NCI-H1092 treated with DMSO at 0.1 percent for 48 hours (cell line): ENCODE data around the gene PARVB.
A peak's percentile ranks its signal among the peaks of the same experiment; 100 is the strongest.

Source experiments
- DNase-seq: peaks from one replicate; lab custom pipeline; 2025; lab: John Stamatoyannopoulos, UW

PARVB gene

GRCh38 chr22:44024288-44024921 lies at the start of gene PARVB:
TSS of gene PARVB (plus strand) at chr22:44024302. CDS start at chr22:44024340, 38 bp downstream.
- DNase-seq = no peak

DNA sequence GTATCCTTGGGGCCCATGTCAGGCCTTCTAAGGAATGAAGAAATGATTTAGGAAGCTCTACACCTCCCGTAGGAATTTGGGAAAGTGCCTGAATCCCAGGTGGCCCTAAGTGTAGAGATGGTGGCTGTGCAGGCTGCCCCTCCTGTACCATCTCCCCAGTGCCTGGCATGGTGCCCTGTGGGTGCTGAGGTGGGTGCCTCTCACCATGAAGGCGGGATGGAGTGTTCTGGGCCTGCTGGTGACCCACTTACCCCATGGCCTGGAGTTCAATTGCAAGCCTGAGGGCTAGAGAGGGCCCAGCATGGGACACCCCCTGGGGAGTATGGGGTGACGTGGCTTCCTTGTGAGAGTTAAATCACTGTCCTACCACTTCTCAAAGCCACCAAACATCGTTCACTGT lies 49.1 kb upstream of the PARVB start:
- DNase-seq = no peak

DNA sequence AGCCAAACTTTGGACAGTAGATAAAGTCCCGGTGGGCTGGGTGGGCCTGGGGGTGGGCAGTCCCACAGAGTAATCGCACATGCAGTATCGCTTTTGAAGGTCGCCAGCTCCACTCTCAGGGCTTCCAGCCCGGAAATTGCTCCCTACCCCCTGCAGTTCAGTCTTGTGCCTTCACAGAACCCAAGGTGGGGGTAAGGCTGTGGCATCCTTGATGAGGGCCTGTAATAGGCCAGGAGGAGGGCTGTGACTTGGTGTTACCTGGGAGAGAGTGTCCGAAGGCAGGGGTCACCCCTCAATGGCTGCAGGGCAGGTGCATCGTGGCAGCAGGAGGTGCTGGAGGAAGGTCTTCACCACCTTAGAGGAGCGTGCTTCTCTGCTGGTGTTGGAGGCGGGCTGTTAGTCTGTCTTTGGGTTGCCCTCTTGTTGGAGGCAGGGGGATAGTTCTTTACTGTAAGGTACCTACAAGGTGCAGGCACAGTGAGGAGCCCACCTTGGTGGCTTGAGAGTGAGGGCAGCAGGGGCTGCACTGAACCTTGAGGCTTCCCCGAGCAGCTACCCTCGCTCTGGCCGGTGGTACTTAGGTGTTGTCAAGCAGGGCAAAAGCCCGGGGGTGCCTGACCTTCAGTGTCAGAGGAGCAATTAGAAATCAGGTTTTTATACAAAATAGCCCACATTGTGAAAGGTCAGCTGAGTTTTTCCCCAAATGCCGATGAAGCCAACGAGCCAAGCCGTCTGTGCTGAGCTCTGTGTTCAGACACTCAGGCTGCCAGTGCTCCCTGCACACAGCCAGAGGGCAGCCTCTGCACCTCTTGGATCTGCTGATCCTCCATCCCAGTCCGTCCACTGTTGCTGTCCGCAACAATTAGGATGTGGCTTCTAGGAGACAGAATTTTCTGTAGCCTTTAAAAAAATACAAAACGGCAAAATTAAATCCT lies 47.0 kb upstream of the PARVB start:
- DNase-seq = no peak

GRCh38 chr22:43978558-43978957 lies 45.5 kb upstream of the PARVB start:
- no peak for DNase-seq

DNA sequence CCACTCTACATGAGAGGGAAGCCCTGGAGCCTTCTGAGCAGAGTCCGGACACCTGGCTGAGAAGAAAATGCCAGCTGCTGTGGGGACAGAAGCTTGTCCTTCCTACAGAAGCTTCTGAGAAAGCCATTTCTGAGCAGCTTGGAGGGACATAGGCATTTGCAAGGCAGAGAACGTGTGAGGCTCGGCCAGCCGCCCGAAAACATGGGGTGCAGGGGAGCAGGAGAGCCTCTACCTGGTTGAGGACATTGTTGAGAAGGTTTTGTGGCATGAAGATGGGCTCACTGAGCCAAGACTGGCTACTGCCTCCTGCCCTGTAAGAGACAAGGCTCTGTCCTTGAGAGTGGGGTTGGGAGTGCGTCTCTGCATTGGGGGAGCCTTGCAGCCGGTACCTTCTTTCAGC lies 43.5 kb upstream of the PARVB start:
- no peak for DNase-seq

- DNase-seq = no peak
These were observed 43.1 kb upstream of the PARVB start for GRCh38 chr22:43980996-43981395.

DNA sequence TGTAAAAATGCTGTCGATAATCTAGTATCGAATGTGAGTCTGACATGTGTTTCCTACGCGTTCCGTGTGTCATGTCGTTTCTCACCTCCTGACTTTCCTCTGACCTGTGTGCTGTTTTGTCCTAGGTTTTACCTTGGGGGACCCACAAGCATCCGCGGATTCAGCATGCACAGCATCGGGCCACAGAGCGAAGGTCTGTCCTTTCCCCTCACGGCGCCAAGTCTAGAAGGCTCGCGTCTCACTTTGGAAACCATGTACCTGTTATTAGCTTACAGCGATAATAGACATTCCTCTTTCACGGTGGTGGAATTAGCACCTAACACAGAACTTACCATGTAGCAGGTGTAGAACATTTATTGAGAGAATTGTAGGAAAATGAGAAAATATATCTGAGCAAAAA lies 40.3 kb upstream of the PARVB start:
- DNase-seq = no peak

- DNase-seq = no peak
These were observed 38.6 kb upstream of the PARVB start for GRCh38 chr22:43985532-43985931.

DNA sequence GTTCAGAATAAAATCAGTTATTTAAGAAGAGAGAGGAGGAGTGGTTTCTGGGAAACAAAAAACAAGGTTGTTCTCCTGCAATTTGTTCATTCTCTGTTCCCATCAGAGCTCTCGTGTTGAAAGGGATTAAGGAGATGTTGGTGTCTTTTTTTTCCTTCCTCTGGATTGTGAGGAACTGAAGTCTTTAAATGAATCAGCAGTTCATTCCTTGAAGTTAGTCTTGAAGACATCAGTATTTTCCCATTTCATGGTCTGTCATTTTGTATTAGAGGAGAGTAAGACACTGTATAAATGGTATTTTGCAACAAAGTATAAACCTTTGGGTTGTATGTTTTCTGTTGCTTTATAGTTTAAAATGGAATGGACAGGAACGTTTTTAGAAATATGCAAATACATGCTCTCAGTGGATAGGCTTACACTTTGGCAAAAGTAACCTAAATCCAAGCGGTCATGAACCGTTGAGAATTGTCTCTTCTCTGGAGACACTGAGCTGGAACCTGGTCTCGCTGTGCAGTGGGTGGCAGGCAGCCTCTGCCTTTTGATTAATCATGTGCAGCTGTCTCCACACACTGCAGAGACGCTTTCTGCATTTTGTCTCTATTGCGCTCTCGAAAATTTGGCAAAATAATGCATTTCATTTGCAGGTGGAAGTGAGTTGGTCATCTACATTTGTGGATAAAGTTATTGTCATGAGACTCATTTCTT lies 35.8 kb upstream of the PARVB start:
- no peak for DNase-seq

GRCh38 chr22:43988960-43989359 lies 35.1 kb upstream of the PARVB start:
- DNase-seq = no peak

DNA sequence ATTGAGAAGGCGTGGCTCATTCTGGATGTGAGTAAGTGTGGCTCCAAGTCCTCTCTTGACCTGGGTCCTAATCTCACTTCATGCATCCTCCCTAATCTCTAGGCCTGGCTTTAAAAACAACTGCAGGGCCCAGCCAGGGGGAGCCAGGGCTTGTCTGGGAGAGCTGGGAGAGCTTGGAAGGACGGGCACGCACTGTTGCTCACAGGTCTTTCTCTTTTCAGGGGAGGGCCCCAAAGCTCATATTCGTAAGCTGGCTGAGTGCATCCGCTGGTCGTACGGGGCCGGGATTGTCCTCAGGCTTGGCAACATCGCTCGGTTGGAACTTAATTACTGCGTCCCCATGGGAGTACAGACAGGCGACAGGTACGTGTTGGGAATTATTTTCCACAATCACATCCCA lies 34.1 kb upstream of the PARVB start:
- no peak for DNase-seq

DNA sequence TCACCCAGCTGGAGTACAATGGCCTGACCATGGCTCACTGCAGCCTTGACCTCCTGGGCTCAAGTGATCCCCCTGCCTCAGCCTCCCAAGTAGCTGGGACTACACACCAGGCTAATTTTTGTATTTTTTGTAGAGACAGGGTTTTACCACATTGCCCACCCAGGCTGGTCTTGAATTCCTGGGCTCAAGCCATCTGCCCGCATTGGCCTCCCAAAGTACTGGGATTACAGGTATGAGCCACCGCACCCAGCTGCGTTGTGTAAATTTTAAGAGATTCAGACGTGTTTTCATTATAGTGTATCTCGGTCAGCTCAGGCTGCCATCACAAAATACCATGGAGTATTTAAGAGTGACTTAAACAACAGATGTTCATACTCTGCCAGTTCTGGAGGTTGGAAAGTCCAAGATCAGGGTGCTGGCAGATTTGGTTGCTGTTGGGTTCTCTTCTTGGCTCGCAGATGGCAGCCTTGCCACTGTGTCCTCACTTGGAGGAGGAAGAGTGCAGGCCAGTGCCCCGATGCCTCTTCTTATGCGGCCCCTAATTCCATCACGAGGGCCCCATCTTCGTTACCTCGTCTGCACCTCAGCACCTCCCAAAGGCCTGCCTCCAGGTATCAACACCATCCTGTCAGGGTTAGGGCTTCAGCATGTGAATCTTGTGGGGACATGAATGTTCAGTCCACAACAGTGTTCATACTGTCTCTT lies 32.6 kb upstream of the PARVB start:
- DNase-seq = no peak

- no peak for DNase-seq
These were observed 31.7 kb upstream of the PARVB start for GRCh38 chr22:43992331-43992821.

DNA sequence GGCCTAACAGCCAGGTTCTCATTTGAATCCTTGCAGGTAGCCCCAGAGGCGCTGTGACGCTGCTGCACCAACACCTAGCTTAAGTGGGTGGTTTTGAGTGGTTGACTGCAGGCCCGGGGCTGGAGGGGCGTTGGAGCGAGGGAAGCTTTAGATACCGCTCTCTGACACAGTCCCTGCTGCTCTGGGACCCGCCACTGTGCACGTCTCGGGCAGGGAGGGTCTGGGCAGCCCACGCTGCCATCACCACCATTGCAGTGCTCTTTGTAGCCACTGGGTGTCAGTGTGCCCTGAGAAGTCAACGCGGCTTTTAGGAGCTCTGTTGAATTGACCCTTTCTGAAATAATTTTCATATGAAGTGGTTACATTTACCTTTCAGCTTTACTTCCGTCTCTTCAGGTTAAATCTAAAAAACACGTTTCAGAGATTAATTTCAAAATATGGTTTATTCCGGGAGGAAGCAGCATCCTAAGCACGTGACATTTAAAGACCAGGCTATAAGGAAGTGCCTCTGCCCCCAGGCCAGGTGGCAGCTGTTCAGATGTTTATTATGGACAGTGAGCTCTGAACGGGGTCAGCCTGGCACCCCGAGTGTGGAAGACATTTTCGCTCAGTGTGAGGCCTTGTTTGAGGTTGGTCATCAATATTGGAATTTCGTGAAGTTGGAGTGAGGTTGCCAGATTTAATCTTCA lies 30.9 kb upstream of the PARVB start:
- peak; percentile 3 for DNase-seq

- DNase-seq = no peak
These were observed 30.1 kb upstream of the PARVB start for GRCh38 chr22:43994006-43994405.

GRCh38 chr22:43994416-43994815 lies 29.7 kb upstream of the PARVB start:
- DNase-seq = no peak

DNA sequence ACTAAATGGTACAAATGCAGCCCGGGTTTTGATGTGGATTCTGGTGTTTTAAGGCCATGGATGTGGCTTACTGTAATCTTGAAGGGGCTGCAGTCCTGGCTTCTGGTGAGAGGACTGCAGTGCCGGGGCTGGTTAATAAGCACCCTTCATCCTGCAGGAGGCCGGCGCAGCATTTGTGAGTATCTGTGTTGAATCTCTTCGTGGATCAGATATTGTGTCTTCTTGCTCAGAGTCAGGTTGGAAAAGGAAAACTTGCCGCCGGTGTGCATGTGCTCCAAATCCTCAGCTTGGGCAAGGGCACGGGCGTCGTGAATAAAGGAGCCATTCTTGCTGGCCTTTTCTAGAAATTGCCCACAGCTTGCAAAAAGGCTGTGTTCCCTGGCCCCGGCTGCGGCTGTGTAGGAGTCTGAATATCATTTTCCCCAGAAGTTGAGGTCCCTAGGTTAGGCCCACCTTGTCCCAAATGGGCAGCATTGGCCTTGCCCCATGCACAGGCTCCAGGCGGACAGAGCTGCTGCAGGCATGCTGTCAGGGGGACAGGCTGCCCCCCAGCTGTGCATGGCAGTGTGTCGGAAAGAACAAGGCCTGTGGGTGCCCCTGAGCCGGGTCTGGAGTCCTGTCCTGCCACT lies 28.9 kb upstream of the PARVB start:
- no peak for DNase-seq

GRCh38 chr22:43995798-43996169 lies 28.3 kb upstream of the PARVB start:
- no peak for DNase-seq

DNA sequence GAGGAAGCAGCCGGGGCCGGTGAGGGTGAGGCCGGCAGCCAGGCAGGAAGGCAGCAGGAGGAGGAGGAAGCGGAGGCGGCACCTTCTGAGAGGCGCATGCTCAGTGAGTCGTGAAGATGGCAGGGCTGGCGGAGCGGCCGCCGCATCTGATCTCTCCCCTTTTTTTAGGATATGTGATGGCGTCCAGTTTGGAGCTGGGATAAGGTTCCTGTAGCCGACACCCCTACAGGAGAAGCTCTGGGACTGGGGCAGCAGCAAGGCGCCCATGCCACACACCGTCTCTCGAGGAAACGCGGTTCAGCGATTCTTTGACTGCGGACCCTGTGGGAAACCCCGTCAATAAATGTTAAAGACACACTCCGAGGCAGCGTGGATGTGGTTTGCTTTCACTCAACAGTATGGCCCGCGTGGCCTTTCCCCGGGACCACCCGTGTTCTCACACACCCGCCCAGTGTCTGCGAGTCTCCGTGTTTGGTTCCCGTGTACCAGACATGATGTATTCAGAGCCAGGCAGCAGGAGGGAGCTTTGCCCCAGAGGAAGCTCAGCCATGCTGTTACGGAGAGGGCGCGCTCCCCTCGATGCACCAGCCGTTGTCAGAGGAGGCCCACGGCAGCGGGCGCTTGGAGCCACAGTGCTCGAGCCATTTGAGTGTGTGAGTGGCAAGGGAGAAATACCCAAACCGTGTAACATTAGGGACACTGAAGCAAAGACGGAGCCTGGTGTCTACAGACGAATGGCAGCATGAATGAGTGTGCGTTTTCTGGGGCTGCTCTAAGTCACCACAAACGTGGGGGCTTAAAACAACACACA lies 27.7 kb upstream of the PARVB start:
- DNase-seq = no peak

GRCh38 chr22:43996981-43997265 lies 27.2 kb upstream of the PARVB start:
- no peak for DNase-seq
